ENCODE results near the gene BANP.
A peak's percentile ranks its signal among the peaks of the same experiment; 100 is the strongest.
"Not testable (repeated sequence)": the region's sequence is repeated elsewhere in the genome, so short reads cannot be mapped to it uniquely, and the experiment has no call there.

The BANP gene

DNA sequence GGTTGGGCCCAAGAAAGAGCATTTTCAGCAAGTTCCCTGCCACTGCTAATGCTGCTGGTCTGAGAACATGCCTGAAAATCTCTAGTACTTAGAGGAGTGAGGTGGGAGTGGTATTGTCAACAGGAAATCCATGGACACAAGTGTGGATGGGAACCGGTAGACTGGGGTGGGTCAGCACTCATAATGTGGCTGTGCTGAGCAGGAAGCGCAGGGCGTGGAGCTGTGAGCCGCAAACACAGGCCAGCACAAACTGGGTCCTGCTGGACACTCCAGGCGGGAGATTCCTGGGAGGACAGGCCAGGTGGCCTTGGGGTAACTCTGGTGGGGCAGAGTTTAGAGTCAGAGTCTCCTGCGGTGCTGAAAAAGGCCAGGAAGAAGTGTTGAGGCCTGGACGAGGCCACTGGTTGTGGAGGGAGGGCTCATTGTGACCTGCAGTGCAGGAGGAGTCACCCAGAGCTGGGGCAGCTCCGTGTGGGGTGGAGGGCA lies 62.6 kb downstream of the BANP start:
- DNase-seq (ENCODE audit: low read depth in 2 of 3, low spot score in 1 of 3), result no peak

DNA sequence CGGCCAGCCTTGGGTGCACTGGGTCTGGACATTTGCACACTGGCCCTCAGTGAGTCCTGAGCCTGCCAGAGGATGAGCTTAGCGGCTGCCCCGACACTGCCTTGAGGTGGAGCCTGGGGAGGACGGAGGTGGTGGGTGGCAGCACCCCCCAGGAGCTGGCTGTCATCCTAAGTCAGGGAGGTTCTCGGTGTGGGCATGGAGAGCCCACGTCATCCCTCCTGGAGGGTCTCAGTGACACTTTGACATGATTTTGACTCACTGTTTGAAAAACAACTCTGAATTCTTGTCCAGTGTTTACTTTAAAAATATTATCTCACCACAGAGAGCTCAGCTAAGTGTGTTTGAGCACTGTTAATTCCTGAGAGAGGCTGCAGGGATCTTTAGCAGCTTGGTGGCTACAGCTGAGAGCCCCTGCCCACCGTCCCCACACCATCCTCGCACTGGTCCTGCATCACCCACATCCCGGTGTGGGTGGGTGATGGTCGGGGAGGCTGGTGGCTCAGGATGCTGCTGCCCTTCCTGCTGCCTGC lies 63.1 kb downstream of the BANP start:
- DNase-seq (ENCODE audit: low read depth in 2 of 3, low spot score in 1 of 3), result no peak

DNA sequence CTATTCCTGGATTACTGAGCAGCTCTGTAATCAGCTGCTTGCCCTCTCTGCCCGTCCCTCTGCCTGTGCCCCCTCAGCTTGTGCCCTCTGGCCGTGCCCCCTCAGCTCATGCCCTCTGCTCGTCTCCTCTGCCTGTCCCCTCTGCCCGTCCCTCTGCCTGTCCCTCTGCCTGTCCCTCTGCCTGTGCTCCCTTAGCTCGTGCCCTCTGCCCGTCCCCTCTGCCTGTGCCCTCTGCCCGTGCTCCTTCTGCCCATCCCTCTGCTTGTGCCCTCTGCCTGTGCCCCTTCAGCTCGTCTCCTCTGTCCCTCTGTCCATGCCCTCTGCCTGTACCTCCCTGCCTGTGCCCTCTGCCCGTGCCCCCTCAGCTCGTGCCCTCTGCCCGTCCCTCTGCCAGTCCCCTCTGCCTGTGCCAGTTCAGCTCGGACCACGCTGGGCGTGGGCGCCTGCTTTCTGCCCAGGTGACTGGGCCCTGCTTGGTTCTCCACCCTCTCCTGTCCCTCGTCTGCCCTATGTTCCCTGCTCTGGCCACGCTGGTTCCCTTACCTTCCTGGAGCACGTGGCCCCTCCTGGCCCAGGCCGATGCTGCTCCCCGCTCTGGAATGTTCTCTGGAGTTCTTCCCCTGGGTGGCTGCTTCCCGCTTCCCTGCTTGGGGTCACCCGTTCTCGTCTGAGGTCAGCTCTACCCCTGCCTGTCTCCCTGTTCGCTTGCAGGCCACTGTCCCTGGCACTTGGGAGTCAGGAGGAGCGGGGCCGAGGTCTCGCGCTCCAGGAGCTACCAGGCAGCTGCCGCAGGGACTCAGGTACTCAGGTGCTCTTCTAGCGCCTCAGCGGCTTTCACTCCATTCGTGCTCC lies 63.9 kb downstream of the BANP start:
- no peak for DNase-seq (ENCODE audit: low read depth in 2 of 3, low spot score in 1 of 3)

DNA sequence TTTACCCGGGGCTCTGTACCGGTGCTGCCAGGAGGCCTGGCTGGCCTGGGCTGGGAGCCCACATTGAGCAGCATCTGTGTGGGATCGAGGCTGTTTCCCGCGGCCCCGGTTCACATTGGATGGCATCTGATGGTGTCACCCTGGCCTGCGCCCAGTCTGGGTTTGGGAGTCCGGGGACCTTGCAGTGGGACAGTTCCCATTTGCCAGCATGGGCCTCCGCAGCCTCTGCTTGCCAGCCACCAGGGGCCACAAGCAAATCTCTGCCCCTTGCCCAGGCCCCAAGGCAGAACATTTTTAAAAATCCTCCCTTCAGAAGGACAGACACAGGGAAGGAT lies 64.5 kb downstream of the BANP start:
- no peak for DNase-seq (ENCODE audit: low read depth in 2 of 3, low spot score in 1 of 3)

DNA sequence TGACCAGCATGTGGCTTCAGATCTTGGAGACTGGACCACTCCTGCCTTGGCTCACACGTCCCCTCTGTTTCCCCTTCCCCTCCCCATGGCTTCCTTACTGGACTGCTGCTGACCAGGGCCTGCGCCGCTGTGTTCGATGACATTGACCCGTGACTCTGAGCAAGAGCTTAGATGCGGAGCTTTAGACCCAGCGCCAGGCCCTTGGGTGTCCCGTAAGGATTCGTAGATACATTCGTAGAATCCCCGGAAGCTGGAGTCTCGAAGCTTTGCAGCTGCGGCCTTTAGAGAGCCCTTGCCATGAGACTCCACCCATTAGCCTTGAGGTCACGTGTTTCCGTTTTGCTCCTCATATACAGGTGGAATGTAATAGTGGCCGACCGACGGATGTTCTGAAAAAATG lies 65.2 kb downstream of the BANP start:
- DNase-seq (ENCODE audit: low read depth in 2 of 3, low spot score in 1 of 3), result not testable (repeated sequence)

DNA sequence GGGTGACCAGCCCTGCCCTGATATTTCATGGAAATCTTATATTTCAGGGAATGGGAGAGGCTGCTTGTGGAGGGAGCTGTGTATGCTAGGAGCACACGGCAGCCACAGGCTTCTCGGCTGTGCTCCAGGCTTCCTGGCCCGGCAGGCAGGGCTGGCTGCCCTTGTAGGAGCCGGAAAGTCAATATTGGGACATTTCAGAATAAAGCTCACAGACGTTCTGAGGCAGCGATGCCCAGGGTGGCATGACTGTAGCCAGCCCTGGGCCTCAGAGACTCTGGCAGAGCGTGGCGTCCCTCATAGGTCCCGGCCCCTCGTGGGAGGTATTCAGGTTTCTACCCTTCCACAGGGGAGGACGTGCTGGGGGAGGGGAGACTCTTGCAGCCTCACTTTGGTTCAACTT lies 65.7 kb downstream of the BANP start:
- DNase-seq (ENCODE audit: low read depth in 2 of 3, low spot score in 1 of 3), result no peak

DNA sequence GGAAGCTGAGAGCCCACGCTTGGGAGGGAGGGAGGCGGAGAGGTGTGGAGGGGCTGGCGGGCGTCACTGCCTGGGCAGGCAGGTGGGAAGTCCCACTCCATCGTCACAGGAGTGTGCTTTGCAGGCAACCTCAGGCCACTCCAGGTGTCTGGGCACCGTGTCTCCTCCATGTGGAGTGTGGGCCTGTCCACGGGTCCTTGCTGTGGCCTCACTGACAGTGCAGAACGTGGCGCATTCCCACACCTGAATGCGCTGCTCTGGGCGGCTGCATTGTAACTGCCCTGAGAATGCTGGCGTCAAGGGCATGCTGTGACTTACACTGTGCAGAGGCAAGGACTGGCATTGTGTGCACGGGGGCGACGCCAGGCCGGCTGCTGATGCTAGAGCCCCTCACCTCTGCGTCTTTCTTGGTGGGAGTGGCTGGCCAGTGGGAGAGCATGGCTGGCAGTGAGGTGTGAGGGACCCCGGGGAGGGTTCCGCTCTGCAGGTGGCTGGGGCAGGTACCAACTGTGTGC lies 66.4 kb downstream of the BANP start:
- no peak for DNase-seq (ENCODE audit: low read depth in 2 of 3, low spot score in 1 of 3)

DNA sequence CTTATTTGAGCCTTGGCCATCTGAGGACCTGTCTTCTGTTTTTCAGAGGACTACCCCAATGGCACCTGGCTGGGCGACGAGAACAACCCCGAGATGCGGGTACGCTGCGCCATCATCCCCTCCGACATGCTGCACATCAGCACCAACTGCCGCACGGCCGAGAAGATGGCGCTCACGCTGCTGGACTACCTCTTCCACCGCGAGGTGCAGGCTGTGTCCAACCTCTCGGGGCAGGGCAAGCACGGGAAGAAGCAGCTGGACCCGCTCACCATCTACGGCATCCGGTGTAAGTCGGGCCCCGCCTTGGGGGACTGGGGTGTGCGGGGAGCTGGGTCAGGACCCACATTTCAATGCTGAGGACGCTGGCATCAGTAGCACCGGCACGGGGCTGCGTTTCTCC lies 67.1 kb downstream of the BANP start:
- not testable (repeated sequence) for DNase-seq (ENCODE audit: low read depth in 2 of 3, low spot score in 1 of 3)

DNA sequence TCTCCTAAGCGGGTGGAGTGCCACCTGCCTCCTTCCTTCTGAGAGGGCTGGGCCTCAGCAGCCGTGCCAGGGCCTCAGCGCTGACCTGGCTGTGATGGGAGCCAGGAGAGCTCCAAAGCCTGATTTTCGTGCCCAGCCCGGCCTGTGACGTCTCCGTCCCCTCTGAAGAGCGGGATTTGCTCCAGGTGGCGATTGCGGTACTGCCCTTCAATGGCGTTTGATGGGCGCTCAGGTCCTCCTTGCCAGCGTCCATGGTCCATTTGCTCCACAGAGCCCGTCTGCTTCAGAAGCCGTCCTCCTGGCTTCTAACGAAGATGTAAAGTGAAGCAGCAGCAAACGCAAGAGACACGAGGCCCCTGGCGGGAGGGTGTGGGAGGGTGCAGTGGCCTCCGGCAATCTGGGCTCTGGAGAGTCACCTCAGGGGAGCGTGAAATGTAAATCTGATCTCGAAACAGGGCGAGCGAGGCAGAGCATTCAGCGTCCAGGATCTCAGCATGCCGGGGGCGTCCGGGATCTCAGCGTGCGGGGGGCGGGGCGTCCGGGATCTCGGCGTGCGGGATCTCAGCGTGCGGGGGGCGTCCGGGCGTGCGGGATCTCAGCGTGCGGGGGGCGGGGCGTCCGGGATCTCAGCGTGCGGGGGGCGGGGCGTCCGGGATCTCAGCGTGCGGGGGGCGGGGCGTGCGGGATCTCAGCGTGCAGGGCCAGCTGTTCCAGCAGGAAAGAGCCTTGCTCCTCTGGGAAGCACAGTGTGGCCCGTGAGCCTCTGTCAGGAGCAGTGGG lies 68.0 kb downstream of the BANP start:
- DNase-seq (ENCODE audit: low read depth in 2 of 3, low spot score in 1 of 3), result not testable (repeated sequence)

DNA sequence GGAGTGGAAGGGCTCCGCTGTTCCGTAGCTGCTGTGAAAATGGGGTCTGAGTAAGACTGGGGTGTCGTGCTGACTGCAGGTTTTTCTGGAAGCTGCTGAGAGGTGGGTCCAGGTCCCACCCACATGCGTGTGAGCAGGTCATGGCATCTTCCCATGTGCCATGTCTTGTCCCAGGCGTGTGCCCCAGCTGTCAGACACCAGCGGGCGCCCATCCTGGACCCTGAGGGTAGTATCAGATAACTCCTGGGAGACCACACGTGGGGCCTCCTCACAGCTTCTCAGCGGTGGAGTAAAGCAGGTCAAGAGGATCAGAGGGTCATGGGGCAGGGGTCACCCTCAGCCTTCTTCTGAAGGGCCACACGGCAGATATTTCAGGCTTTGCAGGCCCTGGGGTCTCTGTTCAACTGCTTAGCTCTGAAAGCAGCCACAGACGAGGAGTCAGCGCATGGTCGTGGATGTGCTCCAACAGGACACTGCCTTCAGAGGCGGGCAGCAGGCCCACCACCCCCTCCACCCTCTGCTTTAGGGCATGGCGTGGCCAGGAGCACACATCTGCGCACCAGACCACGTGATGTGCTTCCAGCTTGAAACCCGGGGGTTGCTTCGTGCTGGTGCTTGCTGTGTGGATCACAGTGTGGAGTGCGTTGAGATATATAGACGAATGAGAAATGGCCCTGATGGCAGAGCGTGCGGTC lies 68.7 kb downstream of the BANP start:
- no peak for DNase-seq (ENCODE audit: low read depth in 2 of 3, low spot score in 1 of 3)

DNA sequence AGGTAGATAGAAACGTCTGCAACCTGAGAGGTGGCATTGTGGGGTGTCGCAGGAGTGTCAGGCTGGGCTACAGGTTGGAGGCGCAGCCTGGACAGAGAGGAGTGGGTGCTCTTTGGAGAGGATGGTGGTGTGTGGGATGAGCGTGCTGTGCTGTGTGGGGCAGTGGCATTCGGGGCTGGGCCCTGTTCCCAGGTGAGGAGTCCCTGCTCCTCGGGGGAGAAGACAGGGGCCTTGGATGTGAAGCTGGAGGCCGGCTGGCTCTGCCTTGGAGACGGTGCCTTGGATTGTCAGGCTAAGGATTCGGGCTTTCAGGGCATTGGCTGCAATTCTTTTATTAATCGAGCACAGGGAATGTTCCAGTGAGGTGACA lies 69.3 kb downstream of the BANP start:
- no peak for DNase-seq (ENCODE audit: low read depth in 2 of 3, low spot score in 1 of 3)

DNA sequence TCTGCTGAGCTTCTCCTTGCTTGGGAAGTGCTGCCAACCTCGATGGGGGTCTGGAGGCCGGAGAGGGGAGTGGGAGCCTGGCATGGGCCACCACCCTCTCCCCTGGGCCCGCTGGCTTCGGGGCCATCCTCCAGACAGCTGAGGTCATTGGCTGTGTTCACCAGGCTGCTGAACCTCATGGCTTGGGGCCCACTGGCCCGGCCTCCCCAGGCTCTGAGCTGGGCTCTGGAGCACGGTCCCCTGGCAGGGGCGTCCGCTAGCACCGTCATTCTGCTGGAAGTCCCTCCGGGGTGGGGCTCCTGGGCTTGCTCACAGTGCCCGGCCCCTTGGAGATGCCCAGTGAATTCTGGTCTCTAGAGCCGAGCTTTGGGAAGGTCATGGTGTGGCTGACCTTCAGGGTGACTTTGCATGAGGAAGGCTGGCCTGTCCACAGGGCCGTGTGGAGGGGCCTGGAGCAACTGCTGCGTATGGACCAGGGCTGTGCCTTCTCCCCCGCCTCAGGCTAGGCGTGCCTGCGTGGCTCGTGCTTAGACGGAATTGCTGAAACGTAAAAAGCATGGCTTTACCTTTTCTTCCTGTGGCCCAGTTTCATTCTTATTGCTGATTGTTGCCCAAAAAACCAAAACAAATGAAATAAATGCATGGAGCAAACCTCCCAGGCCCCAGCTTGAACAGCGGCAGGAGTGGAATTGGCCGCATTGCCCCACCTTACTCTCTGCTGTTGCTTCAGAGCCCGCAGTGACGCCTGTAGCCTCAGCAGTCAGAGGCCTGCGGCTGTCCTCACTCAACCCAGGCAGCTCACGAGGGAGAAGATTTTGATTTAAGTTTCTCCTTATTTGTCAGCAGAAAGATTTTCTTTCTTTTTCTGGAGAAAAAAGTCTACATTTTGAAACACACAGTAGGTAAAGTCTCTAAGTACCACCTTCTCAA lies 70.1 kb downstream of the BANP start:
- not testable (repeated sequence) for DNase-seq (ENCODE audit: low read depth in 2 of 3, low spot score in 1 of 3)

DNA sequence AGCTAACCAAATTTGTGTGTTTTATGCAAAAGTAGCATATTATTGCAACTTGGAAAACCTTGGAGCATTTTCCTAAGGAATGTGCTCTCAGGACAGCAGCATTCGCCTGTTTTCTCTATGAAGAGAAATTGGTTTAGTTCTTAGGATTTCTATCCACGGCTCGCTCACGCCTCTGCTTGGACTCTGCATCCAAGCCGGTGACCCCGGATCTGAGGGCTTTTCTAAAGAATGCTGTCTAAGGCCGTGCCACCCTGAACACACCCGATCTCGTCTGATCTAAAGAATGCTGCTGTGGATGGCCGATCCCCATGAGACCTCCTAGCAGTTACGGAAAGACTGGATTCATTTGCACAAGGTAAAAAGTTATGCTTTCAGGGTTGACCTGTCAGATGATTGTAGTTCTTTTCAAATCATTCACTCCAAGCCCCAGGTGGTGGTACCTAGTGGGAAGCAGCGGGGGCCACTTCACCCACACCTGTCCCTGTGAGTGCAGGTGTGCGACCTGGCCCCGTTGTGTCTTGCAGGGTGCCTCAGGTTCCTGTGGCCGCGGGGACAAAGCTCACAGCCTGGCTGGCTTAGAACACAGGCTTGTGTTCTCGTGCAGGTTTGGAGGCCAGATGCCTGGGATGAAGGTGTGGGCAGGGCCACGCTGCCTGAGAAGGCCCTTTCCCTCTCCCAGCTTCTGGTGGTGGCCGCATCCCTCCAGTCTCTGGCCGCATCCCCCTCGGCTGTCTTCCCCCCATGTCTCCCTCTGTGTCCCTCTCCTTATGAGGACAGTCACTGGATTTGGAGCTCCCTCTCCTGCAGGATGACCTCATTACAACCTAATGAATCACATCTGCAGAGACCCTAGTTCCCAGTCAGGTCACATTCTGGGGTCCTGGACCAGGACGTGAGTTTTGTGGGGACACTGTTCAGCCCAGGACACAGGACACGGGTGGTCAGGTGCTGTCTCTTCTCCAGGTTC lies 71.1 kb downstream of the BANP start:
- no peak for DNase-seq (ENCODE audit: low read depth in 2 of 3, low spot score in 1 of 3)

DNA sequence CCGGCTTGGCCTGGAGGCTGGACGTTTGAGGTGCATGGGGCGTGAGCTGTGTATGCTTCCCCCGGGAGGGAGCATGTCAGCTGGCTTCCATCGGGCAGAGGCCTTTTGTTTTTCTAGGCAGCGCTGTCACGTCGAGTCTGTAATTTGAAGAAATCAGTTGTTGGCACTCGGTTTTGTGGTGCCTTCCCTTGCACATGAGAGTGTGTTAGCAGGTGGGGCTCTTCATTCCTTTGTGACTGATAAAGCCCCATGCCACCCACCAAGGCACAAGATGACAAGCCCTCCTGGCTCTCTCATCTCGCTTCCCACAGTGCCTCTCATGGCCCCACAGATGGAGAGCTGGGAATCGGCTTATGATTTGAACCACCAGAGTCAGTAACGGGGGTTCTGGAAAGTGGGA lies 72.1 kb downstream of the BANP start:
- no peak for DNase-seq (ENCODE audit: low read depth in 2 of 3, low spot score in 1 of 3)

DNA sequence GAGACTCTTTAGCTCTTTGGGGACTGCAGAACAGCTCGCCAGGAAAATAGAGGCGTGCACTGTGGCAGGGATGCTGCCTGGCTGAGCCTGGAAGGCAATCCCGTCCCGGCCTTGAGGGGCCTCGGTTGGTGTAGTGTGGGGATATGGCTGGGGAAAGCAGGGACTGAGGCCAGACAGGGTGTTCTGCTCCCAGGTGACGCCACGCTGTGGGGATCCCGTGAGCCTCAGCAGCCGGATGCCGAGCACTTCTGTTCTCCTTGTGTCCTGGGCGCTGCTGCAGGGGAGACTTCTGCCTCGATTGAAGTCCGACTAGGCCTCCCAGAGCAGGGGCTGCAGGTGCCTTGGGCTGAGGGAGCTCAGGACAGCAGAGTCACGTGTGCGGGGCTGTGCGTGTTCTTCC lies 72.6 kb downstream of the BANP start:
- DNase-seq (ENCODE audit: low read depth in 2 of 3, low spot score in 1 of 3), result no peak

DNA sequence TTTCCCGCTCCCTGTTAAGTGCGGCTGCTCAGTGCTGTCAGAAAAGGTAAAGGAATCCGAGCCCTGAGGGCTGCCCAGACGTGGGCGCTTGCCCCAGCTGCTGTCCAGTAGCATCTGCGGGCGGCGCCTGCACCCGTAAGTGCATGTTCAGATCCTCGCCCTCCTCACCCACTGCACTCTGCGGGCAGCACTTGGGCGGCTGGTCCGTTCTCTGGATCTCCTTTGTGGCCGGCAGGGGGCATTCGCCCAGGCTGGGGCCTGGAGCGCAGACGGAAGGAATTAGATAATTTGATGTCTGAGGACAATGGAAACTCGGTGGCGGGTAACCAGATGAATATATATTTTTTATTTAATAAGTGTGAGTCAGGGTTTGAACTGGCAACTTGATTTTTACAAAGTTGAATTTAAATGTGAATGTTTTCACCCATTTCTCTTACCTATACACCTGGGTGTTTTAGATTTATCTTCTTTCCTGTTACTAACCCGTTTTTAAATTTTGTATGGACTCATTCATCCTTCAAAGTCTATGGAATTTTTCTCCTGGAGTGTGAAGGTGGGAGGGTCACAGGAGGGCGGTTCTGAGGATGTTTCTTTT lies 73.4 kb downstream of the BANP start:
- not testable (repeated sequence) for DNase-seq (ENCODE audit: low read depth in 2 of 3, low spot score in 1 of 3)

DNA sequence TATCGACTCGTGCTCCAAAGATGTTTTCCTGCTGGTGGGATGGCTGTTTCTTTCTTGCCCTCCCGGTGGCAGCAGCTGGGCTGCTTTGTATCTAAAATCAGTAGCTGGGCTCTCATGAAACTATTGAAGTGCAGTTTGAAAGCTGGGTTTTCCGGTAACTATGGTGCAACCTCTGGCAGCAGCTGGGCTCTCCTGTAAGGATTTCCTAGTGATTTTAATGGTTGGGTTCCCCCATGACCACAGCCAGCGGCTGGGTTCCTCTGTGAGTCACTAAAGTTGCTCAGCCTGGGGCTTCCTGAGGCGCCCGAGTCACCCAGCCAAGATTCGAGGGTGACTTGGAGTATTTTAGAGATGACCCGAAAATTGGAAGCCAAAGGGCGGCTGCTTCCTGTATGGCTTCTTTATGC lies 73.9 kb downstream of the BANP start:
- peak in 2 of 3 donors; percentile 4 to 23 for DNase-seq (ENCODE audit: low read depth in 2 of 3, low spot score in 1 of 3)

DNA sequence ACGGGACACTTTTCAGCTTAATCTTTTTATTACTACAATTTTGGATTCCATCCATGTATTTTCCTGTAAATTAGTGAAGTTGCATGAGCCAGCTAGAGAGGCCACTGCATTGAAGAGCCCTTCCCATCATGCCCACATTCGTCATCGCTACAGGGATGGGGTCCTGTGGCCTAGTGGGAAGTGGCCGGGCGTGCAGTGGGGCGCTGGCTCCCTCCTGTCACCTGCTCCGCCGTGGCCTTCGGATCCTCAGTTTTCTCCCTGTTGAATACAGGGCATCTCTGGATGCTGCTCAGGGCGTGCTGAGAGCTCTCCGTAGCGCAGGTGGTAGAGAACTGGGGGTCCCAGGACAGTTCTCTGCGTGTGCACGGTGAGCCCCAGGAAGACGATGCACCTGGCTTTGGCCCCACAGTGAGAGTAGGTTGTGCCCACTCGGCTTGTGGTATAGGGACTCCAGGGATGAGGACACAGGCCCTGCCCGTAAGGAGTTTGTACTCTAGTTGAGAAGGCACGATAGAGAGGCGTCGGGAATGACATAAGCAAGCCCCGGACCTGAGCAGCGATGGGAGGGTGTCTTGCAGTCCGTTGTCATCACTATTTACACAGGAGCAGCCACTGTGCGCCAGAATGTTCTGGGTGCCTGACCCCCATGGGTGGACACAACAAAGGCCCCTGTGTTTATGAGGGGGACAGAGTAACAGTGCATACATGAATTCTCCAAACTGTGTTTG lies 74.8 kb downstream of the BANP start:
- DNase-seq (ENCODE audit: low read depth in 2 of 3, low spot score in 1 of 3), result not testable (repeated sequence)

Data from stimulated activated CD4-positive, alpha-beta T cell treated with anti-CD3 and anti-CD28 coated beads, Interleukin-12 subunit alpha, Interleukin-12 subunit beta, amount 100 ng/mL, for 48 hours (primary cell).